ENCODE data around the gene RTN1. TPM values are rescaled to one million over a fixed set of nuclear protein-coding genes. Genes with fewer than 3 reads are reported as not detected.

Gene RTN1
- polyA plus RNA-seq, 1 experiment = 0.36 TPM

DNA sequence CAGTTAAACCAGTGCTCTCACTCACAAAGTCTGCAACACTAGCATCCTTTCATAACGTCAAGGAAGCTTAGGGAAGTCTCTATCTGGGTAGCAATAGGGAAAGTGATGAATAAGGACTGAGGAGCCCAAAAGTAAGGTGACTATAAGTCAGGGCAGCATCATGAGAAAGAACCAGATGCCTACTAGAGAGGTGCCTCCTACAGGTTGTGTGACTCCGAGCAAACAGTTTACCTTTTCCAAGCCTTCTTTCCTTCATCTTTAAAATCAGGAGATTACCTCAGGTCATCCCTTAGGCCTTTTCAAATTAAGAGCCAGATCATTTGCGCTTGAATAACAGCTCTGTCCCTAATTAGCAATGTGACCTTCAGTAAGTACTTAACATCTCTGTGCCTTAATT lies 40.2 kb downstream of the RTN1 start:
- POLR2A ChIA-PET = no interaction called here
- no peaks in the 10 kb centered on the region for H3K36me3 ChIP-seq (ENCODE audit: control insufficient read depth, insufficient read depth, low read length)
- CTCF ChIA-PET = no interaction called here
- no peak overlapping the region for H3K4me3 ChIP-seq (ENCODE audit: low read depth, low read length)
- no peak for TF ChIP-seq CTCF (IDR thresholded peaks at IDR 0.05; ENCODE audit: insufficient read depth, low read depth, low read length)
- no peak for DNase-seq (ENCODE audit: low read depth)
- no peaks in the 10 kb centered on the region for H3K27me3 ChIP-seq (ENCODE audit: control insufficient read depth, insufficient read depth, low read length)

DNA sequence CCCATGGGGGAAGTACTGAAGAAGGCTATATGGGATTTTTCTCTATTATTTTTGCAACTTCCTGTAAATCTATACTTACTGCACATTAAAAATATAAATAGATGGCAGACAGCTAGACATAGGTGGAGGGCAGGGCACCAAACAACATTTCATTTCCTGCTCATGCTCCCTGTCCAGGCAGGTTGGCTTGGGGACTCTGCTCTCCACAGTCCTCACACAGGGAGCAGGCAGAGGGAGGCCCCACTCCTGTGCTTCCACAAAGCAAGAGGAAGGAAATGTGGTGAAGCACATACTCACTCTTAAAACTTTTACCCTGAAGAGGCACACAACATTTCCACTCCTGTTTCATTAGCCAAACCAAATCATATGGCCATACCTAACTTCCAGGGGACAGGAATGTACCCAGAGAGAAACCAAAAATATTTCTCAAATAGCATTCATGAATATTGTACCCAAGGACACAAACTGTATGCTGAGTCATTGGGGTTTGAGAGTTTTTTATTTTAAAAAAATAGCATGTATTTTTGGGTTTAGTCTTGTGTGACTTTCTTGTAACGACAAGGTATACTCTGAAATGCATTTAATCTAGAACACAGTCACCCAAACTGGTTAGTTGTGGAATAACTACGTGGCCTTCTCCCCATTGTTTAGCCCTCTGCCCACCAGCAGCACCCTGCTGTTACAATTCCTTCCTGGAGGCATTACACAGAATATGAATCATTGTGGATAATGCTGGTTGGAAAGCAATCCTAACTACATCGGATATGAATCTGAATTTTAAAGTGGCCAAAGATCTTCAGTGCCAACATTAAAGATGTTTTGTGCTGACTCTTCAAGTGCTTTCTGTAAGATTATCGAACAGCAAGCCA lies 40.9 kb downstream of the RTN1 start:
- Histone ChIP-seq H3K27me3 (ENCODE audit: control insufficient read depth, insufficient read depth, low read length) (no peaks in the 10 kb centered on the region), H3K4me3 (ENCODE audit: low read depth, low read length) (no peak overlapping the region), H3K36me3 (ENCODE audit: control insufficient read depth, insufficient read depth, low read length) (no peaks in the 10 kb centered on the region)
- ChIA-PET POLR2A (no interaction called here), CTCF (no interaction called here)
- no peak for TF ChIP-seq CTCF (IDR thresholded peaks at IDR 0.05; ENCODE audit: insufficient read depth, low read depth, low read length)
- DNase-seq (ENCODE audit: low read depth) = no peak

DNA sequence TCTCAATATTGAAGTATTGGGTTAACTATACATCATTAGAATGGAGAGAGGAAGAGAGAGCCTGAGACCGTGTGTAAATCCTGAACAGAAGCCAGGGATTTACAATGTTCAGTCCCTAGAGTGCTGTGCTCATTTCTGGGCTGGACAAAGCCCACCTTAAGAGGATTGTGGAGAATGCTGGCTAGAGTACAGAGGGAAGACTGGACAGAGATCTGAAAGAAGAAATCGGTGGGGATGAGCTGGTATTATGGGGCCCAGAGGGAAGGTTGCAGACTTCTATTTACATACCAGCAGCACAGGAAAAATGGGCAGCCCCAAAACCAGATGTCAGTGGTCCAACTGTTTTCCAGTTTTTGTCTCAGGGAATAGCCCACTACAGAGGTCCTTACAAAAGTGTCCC lies 42.3 kb downstream of the RTN1 start:
- Histone ChIP-seq H3K4me3 (ENCODE audit: low read depth, low read length) (no peak overlapping the region), H3K27me3 (ENCODE audit: control insufficient read depth, insufficient read depth, low read length) (no peaks in the 10 kb centered on the region), H3K36me3 (ENCODE audit: control insufficient read depth, insufficient read depth, low read length) (no peaks in the 10 kb centered on the region)
- no peak for DNase-seq (ENCODE audit: low read depth)
- no peak for TF ChIP-seq CTCF (IDR thresholded peaks at IDR 0.05; ENCODE audit: insufficient read depth, low read depth, low read length)
- ChIA-PET POLR2A (no interaction called here), CTCF (no interaction called here)

DNA sequence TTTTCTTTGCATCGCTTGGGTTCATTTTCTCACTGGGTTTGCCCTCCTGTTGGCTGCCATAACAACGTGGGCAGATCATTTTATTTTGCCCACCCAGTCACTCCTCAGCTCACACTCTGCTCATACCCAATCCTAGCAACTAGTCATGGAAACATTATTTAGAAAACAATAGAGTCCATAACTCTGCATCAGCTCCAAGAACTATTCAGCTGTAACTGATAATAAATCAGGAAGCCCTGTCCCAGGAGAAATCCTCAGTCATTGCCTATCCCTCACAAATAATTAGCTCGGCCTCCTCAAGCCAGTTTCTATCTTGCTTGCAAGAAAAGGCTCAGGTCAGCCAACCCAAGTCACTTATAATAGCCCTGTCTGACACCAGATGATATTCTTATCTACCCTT lies 43.2 kb downstream of the RTN1 start:
- no peaks in the 10 kb centered on the region for H3K27me3 ChIP-seq (ENCODE audit: control insufficient read depth, insufficient read depth, low read length)
- TF ChIP-seq CTCF (IDR thresholded peaks at IDR 0.05; ENCODE audit: insufficient read depth, low read depth, low read length) = no peak
- DNase-seq (ENCODE audit: low read depth) = no peak
- CTCF ChIA-PET = no interaction called here
- no peak overlapping the region for H3K4me3 ChIP-seq (ENCODE audit: low read depth, low read length)
- H3K36me3 ChIP-seq (ENCODE audit: control insufficient read depth, insufficient read depth, low read length) = no peaks in the 10 kb centered on the region
- POLR2A ChIA-PET = no interaction called here

DNA sequence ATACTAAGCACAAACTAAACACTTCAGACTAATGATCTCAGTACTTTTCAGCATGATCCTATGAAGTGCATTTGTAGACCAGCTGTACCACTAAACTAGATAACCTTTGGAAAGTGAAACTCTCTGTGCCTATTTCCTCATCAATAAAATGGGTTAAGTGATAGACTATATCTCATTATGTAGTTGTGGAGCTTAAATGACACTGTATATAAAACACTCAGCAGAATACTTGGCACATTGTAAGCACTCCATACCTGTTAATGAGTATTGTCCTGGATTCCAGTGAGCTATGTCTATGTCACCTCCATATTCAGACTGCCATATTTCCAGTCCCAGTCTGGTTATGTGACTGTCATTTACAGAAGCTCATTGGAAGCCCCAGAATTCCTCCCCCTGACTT lies 44.4 kb downstream of the RTN1 start:
- H3K36me3 ChIP-seq (ENCODE audit: control insufficient read depth, insufficient read depth, low read length) = no peaks in the 10 kb centered on the region
- ChIA-PET POLR2A (no interaction called here), CTCF (no interaction called here)
- no peak overlapping the region for H3K4me3 ChIP-seq (ENCODE audit: low read depth, low read length)
- no peak for TF ChIP-seq CTCF (IDR thresholded peaks at IDR 0.05; ENCODE audit: insufficient read depth, low read depth, low read length)
- no peaks in the 10 kb centered on the region for H3K27me3 ChIP-seq (ENCODE audit: control insufficient read depth, insufficient read depth, low read length)
- DNase-seq (ENCODE audit: low read depth) = no peak
